Right renal cortex interstitium (tissue), 3 donors: ENCODE data around the gene ZNF142. TPM values are rescaled to one million over a fixed set of nuclear protein-coding genes. Genes with fewer than 3 reads are reported as not detected.

Source experiments
- polyA plus RNA-seq, 3 donors: library from polyadenylated mRNA; unstranded; fragments of 120-200 nt; gene quantifications; one replicate each; pipeline ENCODE4 v1.2.1, GENCODE V29; 2013; ENCODE audit not compliant: insufficient read length in 3 of 3

ZNF142 gene
- polyA plus RNA-seq, 3 donors: 13.9 to 16.3 (median 16.1) TPM

Other genes with a start within 250 kb of the ZNF142 start
- 10 to 100 TPM; 18.8 to 26.9 (median 25.1) TPM for gene VIL1, start 240.5 kb downstream of the ZNF142 start, polyA plus RNA-seq
- 10 to 100 TPM; 16.2 to 22.0 (median 20.7) TPM for gene USP37, start 91.3 kb downstream of the ZNF142 start, polyA plus RNA-seq
- 10 to 100 TPM; 44.6 to 50.3 (median 50.0) TPM for gene CNOT9, start 90.8 kb downstream of the ZNF142 start, polyA plus RNA-seq
- 1 to 10 TPM; 5.9 to 10.0 (median 8.8) TPM for gene PLCD4, start 51.7 kb downstream of the ZNF142 start, polyA plus RNA-seq
- gene BCS1L, start 60 bp upstream of the ZNF142 start, polyA plus RNA-seq: 10 to 100 TPM; 44.2 to 55.1 (median 50.8) TPM
- gene RNF25, start 12.4 kb upstream of the ZNF142 start, polyA plus RNA-seq: 10 to 100 TPM; 49.4 to 54.3 (median 51.0) TPM
- 10 to 100 TPM; 55.3 to 70.7 (median 62.0) TPM for gene STK36, start 12.5 kb upstream of the ZNF142 start, polyA plus RNA-seq
- 10 to 100 TPM; 28.7 to 33.4 (median 30.6) TPM for gene TTLL4, start 51.2 kb upstream of the ZNF142 start, polyA plus RNA-seq
- 10 to 100 TPM; 47.8 to 59.3 (median 57.3) TPM for gene CYP27A1, start 122.5 kb upstream of the ZNF142 start, polyA plus RNA-seq
- under 1 TPM in 2 of 3 donors, not detected in 1; 0.07 TPM for gene PRKAG3, start 172.2 kb upstream of the ZNF142 start, polyA plus RNA-seq
- under 1 TPM; 0.10 to 0.27 (median 0.15) TPM for gene WNT6, start 200.2 kb upstream of the ZNF142 start, polyA plus RNA-seq
- 1 to 10 TPM in 1 of 3 donors, under 1 TPM in 2; 0.57 to 1.1 (median 0.96) TPM for gene WNT10A, start 221.2 kb upstream of the ZNF142 start, polyA plus RNA-seq